Activated CD4-positive, alpha-beta memory T cell treated with anti-CD3 and anti-CD28 coated beads, Interleukin-2, amount 10 ng/mL, durations not matched to agents 7 days and 5 days (primary cell): ENCODE data around the gene ABHD12. TPM values are rescaled to one million over a fixed set of nuclear protein-coding genes. Genes with fewer than 3 reads are reported as not detected.

ENCODE experiments used
- CTCF ChIA-PET: fragments of 350-600 bp; sonication (Branson Sonifier 250); formaldehyde crosslinking; loops from one replicate; lab custom pipeline; 2021; ENCODE audit warnings: antibody characterized with exemption, inconsistent platforms; lab: Charles Lee
- POLR2A ChIA-PET: fragments of 350-600 bp; sonication (Branson Sonifier 250); formaldehyde crosslinking; loops from one replicate; lab custom pipeline; 2021; ENCODE audit warnings: antibody characterized with exemption; lab: Charles Lee
- DNase-seq: peaks from one replicate; pipeline ENCODE4 v3.0.0-alpha.2; 2020
- H3K27ac Mint-ChIP-seq: one replicate; pipeline ENCODE4 v1.8.0; 2021; ENCODE audit warnings: mild to moderate bottlenecking, mixed read lengths
- H3K27me3 Mint-ChIP-seq: one replicate; pipeline ENCODE4 v1.8.0; 2021; ENCODE audit warnings: mixed read lengths
- H3K36me3 Mint-ChIP-seq: one replicate; pipeline ENCODE4 v1.8.0; 2021; ENCODE audit warnings: low read depth, mixed read lengths
- H3K4me1 Mint-ChIP-seq: one replicate; pipeline ENCODE4 v1.8.0; 2021; ENCODE audit warnings: mixed read lengths
- H3K4me3 Mint-ChIP-seq: one replicate; pipeline ENCODE4 v1.8.0; 2021; ENCODE audit warnings: mild to moderate bottlenecking, mixed read lengths
- H3K9me3 Mint-ChIP-seq: one replicate; pipeline ENCODE4 v1.8.0; 2021; ENCODE audit warnings: mixed read lengths
- total RNA-seq, 2 experiments: library from RNA; stranded (reverse); gene quantifications; one replicate each; pipeline ENCODE4 v1.2.3, GENCODE V29; 2021

The ABHD12 gene
- total RNA-seq, 2 experiments from 2014 or later: 30.8 to 31.7 TPM

DNA sequence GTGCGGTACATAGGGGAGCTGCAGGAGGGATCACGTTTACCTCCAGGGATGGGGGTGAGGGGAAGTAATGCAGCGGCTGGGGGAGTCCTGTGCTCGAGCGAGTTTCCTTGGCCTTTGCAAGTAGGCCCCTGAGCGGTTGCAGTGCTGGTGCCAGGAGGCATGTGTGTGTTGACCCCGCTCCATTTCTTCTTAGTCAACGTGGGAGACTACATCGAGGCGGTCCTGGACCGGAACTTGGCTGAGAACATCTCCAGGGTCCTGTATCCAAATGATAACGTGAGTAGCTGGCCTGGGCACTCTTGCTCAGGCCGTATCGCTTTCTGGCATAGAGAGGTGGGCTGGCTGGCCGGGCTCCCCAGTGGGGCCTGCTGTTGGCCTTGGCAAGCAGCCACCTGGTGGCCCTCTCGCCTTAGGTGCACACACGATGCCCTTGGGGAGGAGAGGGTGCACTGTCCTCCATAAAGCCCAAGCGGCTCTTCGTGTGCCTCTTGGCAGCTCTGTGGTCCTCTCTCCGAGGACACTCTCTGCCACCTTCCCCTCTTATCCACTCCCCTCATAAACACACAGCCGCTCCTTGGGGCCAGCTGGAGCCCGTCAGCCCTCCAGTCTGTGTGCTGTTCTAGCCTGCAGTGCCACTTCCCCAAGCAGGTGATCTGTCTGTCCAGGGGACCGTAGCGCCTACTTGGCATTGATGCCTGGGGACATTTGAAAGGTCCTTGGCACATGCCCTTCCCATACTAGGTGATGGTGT, 113.4 kb downstream of the ABHD12 start:
- POLR2A ChIA-PET: interaction anchor here (1.3 kb wide), 1 partner anchor 10 kb away, joined by 3 read pairs; no protein-coding TSS in a partner anchor
- Mint-ChIP-seq H3K27me3 (no peaks in the 10 kb centered on the region), H3K4me3 (no peak overlapping the region), H3K9me3 (no peaks in the 10 kb centered on the region), H3K36me3 (peaks cover 4% of the 10 kb centered on the region), H3K4me1 (no peaks in the 10 kb centered on the region), H3K27ac (no peak overlapping the region)
- no peak for DNase-seq
- CTCF ChIA-PET: no interaction called here

DNA sequence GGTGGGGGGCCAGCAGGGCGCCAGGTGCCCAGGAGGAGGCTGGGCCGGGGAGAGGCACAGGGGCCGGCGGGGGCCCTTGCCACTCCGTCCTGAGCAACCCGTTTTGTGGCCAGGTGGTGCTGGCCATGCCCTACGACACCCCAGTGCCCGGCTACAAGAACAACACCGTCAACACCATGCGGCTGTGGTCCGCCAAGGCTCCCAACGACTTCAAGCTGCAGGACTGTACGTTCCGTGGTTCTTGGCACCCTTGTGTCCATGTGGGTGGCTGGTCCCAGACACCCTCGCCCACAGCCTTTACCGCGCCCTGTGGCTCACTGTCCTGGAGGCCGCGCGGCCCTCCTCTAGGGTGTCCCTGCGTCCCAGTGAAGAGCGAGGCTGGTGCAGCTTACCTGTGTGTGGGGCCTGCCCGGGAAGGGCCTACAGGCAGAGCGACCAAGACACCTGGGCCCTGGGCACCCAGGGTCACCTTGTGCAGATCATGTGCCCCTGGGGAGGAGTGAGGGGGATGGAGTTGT, 114.0 kb downstream of the ABHD12 start:
- ChIA-PET POLR2A (no interaction called here), CTCF (no interaction called here)
- H3K27ac Mint-ChIP-seq: no peak overlapping the region
- DNase-seq: no peak
- no peaks in the 10 kb centered on the region for H3K9me3 Mint-ChIP-seq
- no peaks in the 10 kb centered on the region for H3K27me3 Mint-ChIP-seq
- H3K4me3 Mint-ChIP-seq: no peak overlapping the region
- no peaks in the 10 kb centered on the region for H3K4me1 Mint-ChIP-seq
- H3K36me3 Mint-ChIP-seq: peaks cover 4% of the 10 kb centered on the region

DNA sequence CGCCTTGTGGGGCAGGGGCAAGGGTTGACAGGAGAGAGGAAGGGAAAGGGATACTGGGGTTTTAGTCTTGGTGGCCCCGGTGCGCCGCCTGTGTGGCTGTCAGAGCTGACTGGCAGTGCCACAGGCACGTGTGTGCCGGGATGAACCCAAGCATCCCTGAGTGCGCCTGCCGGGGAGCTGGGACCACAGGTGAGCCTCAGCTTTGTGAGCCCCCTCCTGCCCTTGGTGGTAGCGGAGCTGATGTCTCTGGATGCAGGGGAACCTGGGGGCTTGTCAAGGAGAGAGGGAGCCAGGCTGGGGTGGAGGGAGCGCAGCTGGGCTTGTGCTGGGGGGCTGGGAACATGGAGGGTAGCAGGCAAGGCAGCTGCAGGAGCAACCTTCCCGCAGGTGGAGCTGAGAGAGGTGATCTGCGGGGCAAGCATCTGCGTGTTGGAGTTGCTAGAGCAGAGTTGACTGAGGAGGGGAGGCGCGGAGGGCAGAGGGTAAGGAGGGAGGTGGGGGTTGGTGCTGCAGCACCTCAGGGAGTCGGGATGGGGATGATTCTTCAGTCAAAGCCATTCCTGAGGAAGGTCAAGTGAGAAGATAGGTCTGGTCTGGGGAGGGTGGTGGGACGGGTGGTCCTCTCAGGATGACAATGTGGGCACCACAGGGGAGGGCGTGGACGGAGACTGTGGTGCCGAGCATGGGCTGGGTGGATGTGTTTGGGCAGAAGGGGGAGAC, 114.7 kb downstream of the ABHD12 start:
- H3K36me3 Mint-ChIP-seq: peaks cover 4% of the 10 kb centered on the region
- POLR2A ChIA-PET: no interaction called here

DNA sequence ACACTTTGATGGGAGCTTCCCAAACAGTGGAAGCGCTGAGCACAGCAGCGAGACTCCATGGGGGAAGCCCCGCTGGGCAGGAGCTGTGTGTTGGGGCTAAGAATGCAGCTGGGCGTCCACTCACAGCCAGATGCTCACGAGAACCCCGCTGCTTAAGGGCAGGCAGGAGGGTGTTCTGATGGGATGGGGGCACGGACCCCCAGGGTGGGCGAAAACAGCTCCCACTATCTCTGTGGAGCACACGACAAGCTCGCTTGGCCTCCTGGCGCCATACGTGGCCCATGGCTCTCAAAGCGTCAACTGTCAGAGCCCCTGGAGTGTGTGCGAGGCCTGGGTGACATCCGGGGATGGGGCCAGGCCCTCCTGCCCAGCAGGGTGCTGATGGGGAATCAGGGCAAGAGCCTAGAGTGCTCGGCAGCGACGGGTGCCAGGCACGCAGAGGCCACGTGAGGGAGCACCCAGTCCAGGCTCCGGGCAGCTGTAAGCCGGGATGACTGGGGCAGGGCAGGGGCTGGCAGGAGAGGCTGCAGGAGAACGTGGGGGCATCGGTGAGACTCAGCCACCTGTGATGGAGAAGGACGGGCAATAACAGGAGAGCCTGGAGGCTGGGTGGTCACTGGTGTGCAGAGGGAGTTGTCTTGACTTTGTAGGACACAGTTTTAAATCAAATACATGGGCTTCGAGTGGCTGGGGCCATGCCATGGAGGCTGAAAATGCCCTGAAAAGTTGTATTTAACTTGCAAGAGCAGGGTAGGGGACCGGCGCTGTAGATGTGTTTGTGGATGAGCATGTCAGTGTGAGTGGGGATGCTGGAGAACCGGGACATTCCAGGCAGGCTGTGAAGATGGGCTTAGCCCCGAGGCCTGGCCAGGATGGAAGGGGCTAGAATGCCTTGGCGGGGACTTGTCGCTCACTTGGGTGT, 115.5 kb downstream of the ABHD12 start:
- CTCF ChIA-PET: no interaction called here

More for the DNA sequence above, 114.7 kb downstream of the ABHD12 start:
- CTCF ChIA-PET: no interaction called here
- Mint-ChIP-seq H3K27ac (no peak overlapping the region), H3K9me3 (no peaks in the 10 kb centered on the region), H3K4me1 (no peaks in the 10 kb centered on the region), H3K4me3 (no peak overlapping the region), H3K27me3 (no peaks in the 10 kb centered on the region)
- no peak for DNase-seq

DNA sequence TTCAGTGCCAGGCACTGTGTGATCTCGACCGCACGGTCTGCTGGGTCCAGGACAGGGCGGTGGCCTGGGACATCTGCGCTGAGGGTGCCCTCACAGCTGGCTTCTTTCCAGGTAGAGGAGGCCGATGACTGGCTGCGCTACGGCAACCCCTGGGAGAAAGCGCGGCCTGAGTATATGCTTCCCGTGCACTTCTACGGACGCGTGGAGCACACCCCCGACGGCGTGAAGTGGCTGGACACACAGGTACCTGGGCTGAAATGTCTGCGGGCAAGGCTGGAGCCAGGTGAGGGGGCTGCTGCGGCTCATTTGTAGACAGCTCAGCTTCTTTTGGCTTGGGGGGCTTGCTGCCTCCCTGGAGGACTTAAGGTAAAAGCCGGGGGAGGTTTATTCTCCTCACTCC, 116.2 kb downstream of the ABHD12 start:
- ChIA-PET POLR2A (no interaction called here), CTCF (no interaction called here)
- H3K4me1 Mint-ChIP-seq: no peaks in the 10 kb centered on the region
- H3K36me3 Mint-ChIP-seq: peaks cover 4% of the 10 kb centered on the region
- no peak overlapping the region for H3K27ac Mint-ChIP-seq
- no peaks in the 10 kb centered on the region for H3K9me3 Mint-ChIP-seq
- no peak overlapping the region for H3K4me3 Mint-ChIP-seq
- H3K27me3 Mint-ChIP-seq: no peaks in the 10 kb centered on the region
- DNase-seq: no peak

More for the DNA sequence above, 115.5 kb downstream of the ABHD12 start:
- H3K27me3 Mint-ChIP-seq: no peaks in the 10 kb centered on the region
- H3K9me3 Mint-ChIP-seq: no peaks in the 10 kb centered on the region
- H3K4me3 Mint-ChIP-seq: no peak overlapping the region
- no peak for DNase-seq
- no peak overlapping the region for H3K27ac Mint-ChIP-seq
- H3K36me3 Mint-ChIP-seq: peaks cover 4% of the 10 kb centered on the region
- POLR2A ChIA-PET: no interaction called here
- no peaks in the 10 kb centered on the region for H3K4me1 Mint-ChIP-seq

DNA sequence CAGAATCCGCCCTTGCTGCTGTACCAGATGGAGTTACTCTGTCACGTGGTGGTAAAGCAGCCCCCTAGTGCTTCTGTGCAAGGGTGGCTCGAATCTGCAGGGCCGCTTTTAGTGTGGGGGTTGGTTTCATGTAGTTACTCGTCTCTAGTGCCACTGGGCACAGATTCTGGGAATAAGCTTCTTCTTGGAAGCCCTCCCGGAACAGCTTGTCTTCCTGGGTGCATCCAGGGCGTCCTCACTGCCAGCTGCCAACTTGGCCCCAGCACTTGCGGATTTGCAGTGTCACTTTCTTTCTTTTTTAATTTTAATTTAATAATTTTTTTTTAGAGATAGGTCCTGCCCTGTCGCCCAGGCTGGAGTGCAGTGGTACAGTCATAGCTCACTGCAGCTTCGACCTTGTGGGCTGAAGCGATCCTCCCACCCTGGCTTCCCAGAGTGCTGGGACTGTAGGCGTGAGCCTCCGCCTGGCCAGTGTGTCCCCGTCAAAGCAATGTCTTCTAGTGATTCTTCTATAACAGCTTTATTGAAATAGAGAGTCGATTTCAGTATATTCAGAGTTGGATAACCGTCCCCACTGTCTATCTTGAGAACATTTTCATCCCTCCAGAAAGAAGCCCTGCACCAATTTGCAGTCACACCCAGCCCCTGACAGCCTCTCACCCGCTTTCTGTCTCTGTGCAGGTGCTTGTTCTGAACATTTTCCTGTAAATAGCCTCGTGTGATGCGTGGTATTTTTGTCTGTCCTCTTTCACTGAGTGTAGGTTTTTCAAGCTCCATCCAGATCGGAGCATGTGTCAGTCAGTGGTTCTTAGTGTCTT, 116.9 kb downstream of the ABHD12 start:
- CTCF ChIA-PET: no interaction called here
- no peak for DNase-seq
- no peaks in the 10 kb centered on the region for H3K4me1 Mint-ChIP-seq
- no peak overlapping the region for H3K4me3 Mint-ChIP-seq
- no peaks in the 10 kb centered on the region for H3K27me3 Mint-ChIP-seq
- H3K36me3 Mint-ChIP-seq: peaks cover 6% of the 10 kb centered on the region
- no peak overlapping the region for H3K27ac Mint-ChIP-seq
- no peaks in the 10 kb centered on the region for H3K9me3 Mint-ChIP-seq
- POLR2A ChIA-PET: interaction anchor here (0.7 kb wide), 1 partner anchor 26 kb away, joined by 4 read pairs; the partner anchor contains the start of gene PYGB

DNA sequence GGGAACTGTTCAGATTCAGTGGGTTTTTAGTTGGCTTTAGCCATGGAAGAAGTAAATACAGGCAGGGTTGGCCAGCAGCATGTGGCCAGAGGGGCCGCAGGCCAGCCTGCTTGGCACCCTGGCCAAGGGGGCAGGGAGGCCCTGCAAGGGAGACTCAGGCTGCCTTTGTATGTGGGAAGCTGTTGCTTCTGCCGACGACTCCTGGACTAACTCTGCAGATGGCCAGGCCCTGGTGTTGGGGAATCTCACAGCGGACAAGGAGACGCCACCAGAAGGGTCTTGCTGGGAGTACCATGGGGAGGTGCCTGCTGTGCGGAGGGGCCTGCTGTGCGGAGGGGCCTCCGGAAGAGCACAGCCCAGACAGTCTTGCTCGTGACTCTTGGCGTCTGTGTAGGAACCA, 117.6 kb downstream of the ABHD12 start:
- no peaks in the 10 kb centered on the region for H3K4me1 Mint-ChIP-seq

DNA sequence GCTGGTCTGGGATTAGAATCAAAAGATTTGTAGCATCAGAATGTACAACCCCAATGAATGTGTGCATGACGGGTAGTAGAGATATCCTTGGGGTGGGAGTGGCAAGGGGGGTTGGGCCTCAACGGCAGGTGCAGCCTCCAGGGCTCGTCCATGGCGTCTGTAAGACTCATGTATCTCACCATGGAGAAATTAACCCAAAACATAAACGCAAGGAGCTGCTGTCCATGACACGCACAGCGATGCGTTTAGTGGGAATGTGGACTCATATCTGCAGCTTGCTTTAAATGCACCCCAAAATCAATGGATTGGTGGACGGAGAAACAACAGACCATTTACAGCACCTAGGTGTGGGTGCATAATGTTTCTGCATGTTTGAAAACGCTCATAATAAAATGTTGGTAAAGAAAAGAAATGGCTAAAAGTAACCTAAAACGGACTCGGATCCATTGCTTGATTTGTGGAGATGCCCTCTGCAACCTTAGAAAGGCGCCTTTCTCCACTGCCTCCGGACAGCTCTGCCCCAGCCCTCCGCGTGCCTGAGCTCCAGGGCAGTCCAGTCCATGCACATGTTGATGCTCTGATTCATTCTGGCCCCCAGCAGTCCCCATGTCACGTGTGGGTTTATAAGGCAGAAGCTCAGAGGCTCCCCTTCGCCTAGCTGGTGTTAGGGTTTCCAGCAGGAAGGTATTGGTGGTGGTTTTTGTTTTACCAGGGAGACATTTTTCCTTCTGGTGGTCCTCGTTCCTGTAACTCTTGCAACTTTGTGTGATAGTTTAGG, 118.2 kb downstream of the ABHD12 start:
- no peak for DNase-seq
- H3K4me1 Mint-ChIP-seq: no peaks in the 10 kb centered on the region
- H3K27ac Mint-ChIP-seq: no peak overlapping the region
- no peaks in the 10 kb centered on the region for H3K9me3 Mint-ChIP-seq
- POLR2A ChIA-PET: no interaction called here
- CTCF ChIA-PET: no interaction called here
- H3K36me3 Mint-ChIP-seq: peaks cover 6% of the 10 kb centered on the region
- H3K4me3 Mint-ChIP-seq: no peak overlapping the region
- no peaks in the 10 kb centered on the region for H3K27me3 Mint-ChIP-seq

More for the DNA sequence above, 117.6 kb downstream of the ABHD12 start:
- DNase-seq: no peak
- no peaks in the 10 kb centered on the region for H3K9me3 Mint-ChIP-seq
- peaks cover 6% of the 10 kb centered on the region for H3K36me3 Mint-ChIP-seq
- no peak overlapping the region for H3K4me3 Mint-ChIP-seq
- no peaks in the 10 kb centered on the region for H3K27me3 Mint-ChIP-seq
- ChIA-PET POLR2A (no interaction called here), CTCF (no interaction called here)
- no peak overlapping the region for H3K27ac Mint-ChIP-seq

DNA sequence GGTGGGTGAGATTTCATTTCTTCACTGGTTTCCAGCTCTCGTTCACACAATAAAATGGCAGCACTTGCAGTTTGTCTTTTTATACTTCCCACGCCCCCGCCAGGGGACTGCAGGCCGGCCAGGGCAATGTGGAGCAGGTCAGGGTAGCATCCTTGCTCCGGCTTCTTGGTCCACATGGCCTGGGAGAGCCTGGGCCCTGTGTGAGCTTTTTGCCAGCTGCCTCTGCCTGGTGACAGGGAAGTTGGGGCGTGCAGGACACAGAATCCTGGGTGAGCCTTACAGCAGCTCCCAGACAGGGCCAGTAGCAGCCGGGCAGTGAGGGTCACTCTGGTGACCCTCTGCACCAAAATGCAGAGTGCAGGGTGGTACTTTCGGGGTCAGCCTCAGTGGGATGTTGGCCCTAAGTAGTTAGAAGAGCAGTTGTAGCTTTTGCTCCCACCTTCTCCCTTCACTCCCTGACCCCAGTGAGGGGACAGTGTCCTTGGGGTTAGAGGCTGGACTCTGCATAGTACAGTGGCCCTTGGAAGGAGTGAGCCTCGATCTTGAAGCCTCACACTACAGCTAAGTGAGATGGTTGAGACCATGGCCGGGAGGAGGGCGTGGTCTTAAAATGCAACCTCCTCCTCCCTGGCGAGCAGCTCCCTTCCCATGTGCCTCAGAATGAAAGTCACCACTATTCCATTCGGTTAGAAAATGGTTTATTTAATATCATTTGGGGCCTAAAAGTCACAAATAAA, 119.0 kb downstream of the ABHD12 start:
- Mint-ChIP-seq H3K27me3 (no peaks in the 10 kb centered on the region), H3K27ac (no peak overlapping the region), H3K36me3 (peaks cover 13% of the 10 kb centered on the region), H3K4me3 (no peak overlapping the region), H3K4me1 (no peaks in the 10 kb centered on the region), H3K9me3 (no peaks in the 10 kb centered on the region)
- no peak for DNase-seq
- ChIA-PET POLR2A (no interaction called here), CTCF (no interaction called here)

DNA sequence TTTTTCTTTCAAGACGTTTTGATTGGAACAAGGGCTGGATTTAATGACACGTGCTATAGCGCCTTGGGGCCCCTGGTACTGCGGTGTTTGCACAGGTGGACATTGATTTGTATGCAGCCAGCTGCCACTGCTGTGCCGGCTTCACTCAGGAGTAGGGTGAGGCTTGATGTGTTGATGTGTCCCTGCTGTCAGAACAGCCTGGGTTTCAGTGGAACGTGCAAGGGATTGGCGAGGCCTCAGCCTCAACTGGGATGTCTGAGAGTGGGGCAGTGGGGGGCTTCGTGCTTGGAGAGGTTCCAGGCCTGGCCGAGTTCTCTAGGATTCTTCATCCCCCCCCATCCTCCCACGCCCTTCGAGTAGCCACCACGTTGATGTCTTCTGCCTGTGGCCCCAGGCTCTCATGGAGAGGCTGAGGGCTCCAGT, 119.8 kb downstream of the ABHD12 start:
- no peaks in the 10 kb centered on the region for H3K9me3 Mint-ChIP-seq
- H3K36me3 Mint-ChIP-seq: peaks cover 13% of the 10 kb centered on the region
- no peak for DNase-seq
- ChIA-PET POLR2A (no interaction called here), CTCF (no interaction called here)
- H3K4me1 Mint-ChIP-seq: no peaks in the 10 kb centered on the region
- no peaks in the 10 kb centered on the region for H3K27me3 Mint-ChIP-seq
- no peak overlapping the region for H3K27ac Mint-ChIP-seq
- H3K4me3 Mint-ChIP-seq: no peak overlapping the region

DNA sequence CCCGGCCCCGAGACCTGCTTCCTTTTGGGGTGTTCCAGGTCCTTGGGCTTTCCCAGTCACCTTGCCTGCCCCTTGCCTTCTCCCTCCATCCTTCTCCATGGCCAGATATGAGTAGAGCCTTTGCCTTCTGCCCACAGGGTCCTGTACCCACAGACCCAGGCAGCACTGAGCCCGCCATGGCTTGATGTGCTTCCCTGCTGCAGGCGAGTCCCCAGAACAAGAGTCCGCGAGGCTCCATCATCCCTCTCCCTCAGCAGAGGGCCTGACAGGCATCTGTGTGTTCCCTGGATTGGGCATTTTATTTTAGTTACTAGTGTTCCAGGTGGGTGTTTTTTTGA, 120.8 kb downstream of the ABHD12 start:
- H3K4me3 Mint-ChIP-seq: no peak overlapping the region
- ChIA-PET CTCF (no interaction called here), POLR2A (no interaction called here)
- DNase-seq: no peak
- H3K27ac Mint-ChIP-seq: no peak overlapping the region
- no peaks in the 10 kb centered on the region for H3K27me3 Mint-ChIP-seq
- H3K36me3 Mint-ChIP-seq: peaks cover 9% of the 10 kb centered on the region
- no peaks in the 10 kb centered on the region for H3K9me3 Mint-ChIP-seq
- H3K4me1 Mint-ChIP-seq: no peaks in the 10 kb centered on the region
